Activated naive CD8-positive, alpha-beta T cell treated with anti-CD3 and anti-CD28 coated beads, Interleukin-2, amount 50 U/mL, for 24 hours (primary cell): ENCODE measurements around the gene SLC5A10.
A peak's percentile ranks its signal among the peaks of the same experiment; 100 is the strongest.

Experiments used
- ATAC-seq: fragments of 150-1000 bp; cut with Tn5 transposase; one replicate; pipeline ENCODE4 v1.10.0; 2021
- DNase-seq: peaks from one replicate; pipeline ENCODE4 v3.0.0; 2021
- H3K27ac Mint-ChIP-seq: one replicate; pipeline ENCODE4 v1.8.0; 2021; ENCODE audit warnings: mild to moderate bottlenecking, mixed read lengths
- H3K27me3 Mint-ChIP-seq: one replicate; pipeline ENCODE4 v1.8.0; 2021; ENCODE audit warnings: mixed read lengths
- H3K36me3 Mint-ChIP-seq: one replicate; pipeline ENCODE4 v1.8.0; 2021; ENCODE audit warnings: low read depth, mixed read lengths
- H3K4me1 Mint-ChIP-seq: one replicate; pipeline ENCODE4 v1.8.0; 2021; ENCODE audit warnings: mixed read lengths
- H3K4me3 Mint-ChIP-seq: one replicate; pipeline ENCODE4 v1.8.0; 2021; ENCODE audit warnings: mild to moderate bottlenecking, moderate library complexity, mixed read lengths
- H3K9me3 Mint-ChIP-seq: one replicate; pipeline ENCODE4 v1.8.0; 2021; ENCODE audit warnings: mixed read lengths

The SLC5A10 gene

GRCh38 chr17:18966831-18967624 lies 15.1 kb downstream of the SLC5A10 start:
- ATAC-seq = no peak
- no peak overlapping the region for H3K27ac Mint-ChIP-seq
- H3K36me3 Mint-ChIP-seq = no peaks in the 10 kb centered on the region
- DNase-seq = no peak
- no peak overlapping the region for H3K4me3 Mint-ChIP-seq
- H3K27me3 Mint-ChIP-seq = no peaks in the 10 kb centered on the region
- no peaks in the 10 kb centered on the region for H3K9me3 Mint-ChIP-seq
- peaks cover 17% of the 10 kb centered on the region for H3K4me1 Mint-ChIP-seq

GRCh38 chr17:18967916-18968315 lies 16.0 kb downstream of the SLC5A10 start:
- peaks cover 3% of the 10 kb centered on the region for H3K36me3 Mint-ChIP-seq
- ATAC-seq (no peak), DNase-seq (no peak)
- peaks cover 8% of the 10 kb centered on the region for H3K4me1 Mint-ChIP-seq
- no peaks in the 10 kb centered on the region for H3K27me3 Mint-ChIP-seq
- no peaks in the 10 kb centered on the region for H3K9me3 Mint-ChIP-seq
- H3K27ac Mint-ChIP-seq = no peak overlapping the region
- no peak overlapping the region for H3K4me3 Mint-ChIP-seq

- Mint-ChIP-seq H3K4me1 (peaks cover 4% of the 10 kb centered on the region), H3K4me3 (no peak overlapping the region), H3K36me3 (peaks cover 3% of the 10 kb centered on the region), H3K27me3 (no peaks in the 10 kb centered on the region), H3K9me3 (no peaks in the 10 kb centered on the region), H3K27ac (no peak overlapping the region)
- ATAC-seq (no peak), DNase-seq (no peak)
These were observed 16.4 kb downstream of the SLC5A10 start for GRCh38 chr17:18968345-18968744.

GRCh38 chr17:18968945-18969887 lies 17.3 kb downstream of the SLC5A10 start:
- Mint-ChIP-seq H3K36me3 (peaks cover 4% of the 10 kb centered on the region), H3K9me3 (no peaks in the 10 kb centered on the region), H3K4me3 (no peak overlapping the region), H3K4me1 (peaks cover 4% of the 10 kb centered on the region), H3K27me3 (no peaks in the 10 kb centered on the region), H3K27ac (no peak overlapping the region)
- ATAC-seq = peak; percentile 24
- DNase-seq = no peak

- DNase-seq (no peak), ATAC-seq (no peak)
- Mint-ChIP-seq H3K4me3 (no peak overlapping the region), H3K27me3 (no peaks in the 10 kb centered on the region), H3K4me1 (peaks cover 14% of the 10 kb centered on the region), H3K27ac (no peak overlapping the region), H3K36me3 (peaks cover 4% of the 10 kb centered on the region), H3K9me3 (no peaks in the 10 kb centered on the region)
These were observed 18.9 kb downstream of the SLC5A10 start for GRCh38 chr17:18970582-18971480.

- H3K4me3 Mint-ChIP-seq = no peak overlapping the region
- H3K27me3 Mint-ChIP-seq = no peaks in the 10 kb centered on the region
- no peak overlapping the region for H3K27ac Mint-ChIP-seq
- ATAC-seq (no peak), DNase-seq (no peak)
- H3K36me3 Mint-ChIP-seq = peaks cover 5% of the 10 kb centered on the region
- no peaks in the 10 kb centered on the region for H3K9me3 Mint-ChIP-seq
- peaks cover 14% of the 10 kb centered on the region for H3K4me1 Mint-ChIP-seq
These were observed 19.8 kb downstream of the SLC5A10 start for GRCh38 chr17:18971801-18972200.

- no peaks in the 10 kb centered on the region for H3K9me3 Mint-ChIP-seq
- peak overlapping the region; percentile 54 for H3K27ac Mint-ChIP-seq
- H3K4me1 Mint-ChIP-seq = peaks cover 14% of the 10 kb centered on the region
- peaks cover 10% of the 10 kb centered on the region for H3K36me3 Mint-ChIP-seq
- DNase-seq (peak; percentile 52), ATAC-seq (peak; percentile 86)
- H3K27me3 Mint-ChIP-seq = no peaks in the 10 kb centered on the region
- no peak overlapping the region for H3K4me3 Mint-ChIP-seq
These were observed 22.6 kb downstream of the SLC5A10 start for GRCh38 chr17:18974407-18975149.

GRCh38 chr17:18975597-18975996 lies 23.6 kb downstream of the SLC5A10 start:
- no peaks in the 10 kb centered on the region for H3K9me3 Mint-ChIP-seq
- no peak for DNase-seq
- H3K4me1 Mint-ChIP-seq = peaks cover 14% of the 10 kb centered on the region
- no peak overlapping the region for H3K27ac Mint-ChIP-seq
- no peak overlapping the region for H3K4me3 Mint-ChIP-seq
- H3K27me3 Mint-ChIP-seq = no peaks in the 10 kb centered on the region
- peaks cover 10% of the 10 kb centered on the region for H3K36me3 Mint-ChIP-seq
- no peak for ATAC-seq

GRCh38 chr17:18976201-18976600 lies 24.2 kb downstream of the SLC5A10 start:
- ATAC-seq (no peak), DNase-seq (no peak)
- Mint-ChIP-seq H3K27me3 (no peaks in the 10 kb centered on the region), H3K4me1 (peaks cover 14% of the 10 kb centered on the region), H3K36me3 (peaks cover 10% of the 10 kb centered on the region), H3K27ac (no peak overlapping the region), H3K9me3 (no peaks in the 10 kb centered on the region), H3K4me3 (no peak overlapping the region)

- H3K27me3 Mint-ChIP-seq = no peaks in the 10 kb centered on the region
- peaks cover 10% of the 10 kb centered on the region for H3K36me3 Mint-ChIP-seq
- ATAC-seq (no peak), DNase-seq (no peak)
- no peak overlapping the region for H3K4me3 Mint-ChIP-seq
- H3K4me1 Mint-ChIP-seq = peaks cover 14% of the 10 kb centered on the region
- no peaks in the 10 kb centered on the region for H3K9me3 Mint-ChIP-seq
- no peak overlapping the region for H3K27ac Mint-ChIP-seq
These were observed 25.1 kb downstream of the SLC5A10 start for GRCh38 chr17:18977021-18977420.

GRCh38 chr17:18977646-18978045 lies 25.7 kb downstream of the SLC5A10 start:
- no peak overlapping the region for H3K4me3 Mint-ChIP-seq
- H3K9me3 Mint-ChIP-seq = no peaks in the 10 kb centered on the region
- peaks cover 15% of the 10 kb centered on the region for H3K4me1 Mint-ChIP-seq
- H3K27me3 Mint-ChIP-seq = no peaks in the 10 kb centered on the region
- H3K36me3 Mint-ChIP-seq = peaks cover 7% of the 10 kb centered on the region
- H3K27ac Mint-ChIP-seq = no peak overlapping the region
- DNase-seq (no peak), ATAC-seq (no peak)

GRCh38 chr17:18978050-18978449 lies 26.1 kb downstream of the SLC5A10 start:
- H3K36me3 Mint-ChIP-seq = peaks cover 7% of the 10 kb centered on the region
- no peak overlapping the region for H3K4me3 Mint-ChIP-seq
- DNase-seq = no peak
- H3K27me3 Mint-ChIP-seq = no peaks in the 10 kb centered on the region
- no peak for ATAC-seq
- no peak overlapping the region for H3K27ac Mint-ChIP-seq
- H3K4me1 Mint-ChIP-seq = peaks cover 15% of the 10 kb centered on the region
- H3K9me3 Mint-ChIP-seq = no peaks in the 10 kb centered on the region

GRCh38 chr17:18978655-18979054 lies 26.7 kb downstream of the SLC5A10 start:
- Mint-ChIP-seq H3K27me3 (no peaks in the 10 kb centered on the region), H3K4me1 (peaks cover 14% of the 10 kb centered on the region), H3K4me3 (no peak overlapping the region), H3K27ac (no peak overlapping the region), H3K36me3 (peaks cover 6% of the 10 kb centered on the region), H3K9me3 (no peaks in the 10 kb centered on the region)
- ATAC-seq (no peak), DNase-seq (no peak)
